ENCODE measurements around the gene MAGOHB. TPM values are rescaled to one million over a fixed set of nuclear protein-coding genes. Genes with fewer than 3 reads are reported as not detected.

MAGOHB gene
- total RNA-seq, 1 experiment from 2014 or later: 22.5 TPM

DNA sequence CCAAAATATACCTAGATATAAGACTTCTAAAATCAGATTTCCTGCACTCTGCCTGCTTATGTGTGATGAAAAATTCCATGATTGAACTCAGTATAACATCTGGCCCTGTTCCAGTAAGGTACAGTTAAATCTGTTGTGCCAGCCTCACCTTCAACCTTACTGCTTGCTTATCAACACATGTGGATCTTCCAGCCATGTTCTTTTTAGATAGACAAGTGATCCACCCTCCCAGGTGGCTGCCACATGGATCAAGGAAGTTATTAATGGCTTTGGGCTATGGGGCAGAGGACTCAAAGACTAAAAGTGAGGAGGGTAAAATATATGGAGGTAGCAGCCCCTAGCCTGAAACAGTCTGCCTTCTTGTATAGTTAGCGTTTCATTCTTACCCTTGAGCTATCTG is 25.3 kb upstream of the MAGOHB start:
- Histone ChIP-seq H3K36me3 (ENCODE audit: control insufficient read depth, insufficient read depth, low read length) (no peaks in the 10 kb centered on the region), H3K4me1 (ENCODE audit: control insufficient read depth, insufficient read depth, low read length) (no peaks in the 10 kb centered on the region), H3K27me3 (ENCODE audit: control insufficient read depth, insufficient read depth, low read length) (no peaks in the 10 kb centered on the region), H3K27ac (ENCODE audit: low read length) (no peak overlapping the region), H3K9me3 (ENCODE audit: control insufficient read depth, insufficient read depth, low read depth, low read length) (no peaks in the 10 kb centered on the region), H3K4me3 (ENCODE audit: low read depth in 2 of 2, low read length in 2 of 2) (no peak overlapping the region)
- in situ Hi-C loops (cut with HindIII; ENCODE audit: low pct_unique_long_range_greater_than_20kb, low sequenced_read_pairs): no loop called here
- no peak for DNase-seq (ENCODE audit: low read depth, low spot score)
- intact Hi-C loops (cut with micrococcal nuclease; ENCODE audit: unreplicated experiment): no loop called here
- TF ChIP-seq, protein P1, sequence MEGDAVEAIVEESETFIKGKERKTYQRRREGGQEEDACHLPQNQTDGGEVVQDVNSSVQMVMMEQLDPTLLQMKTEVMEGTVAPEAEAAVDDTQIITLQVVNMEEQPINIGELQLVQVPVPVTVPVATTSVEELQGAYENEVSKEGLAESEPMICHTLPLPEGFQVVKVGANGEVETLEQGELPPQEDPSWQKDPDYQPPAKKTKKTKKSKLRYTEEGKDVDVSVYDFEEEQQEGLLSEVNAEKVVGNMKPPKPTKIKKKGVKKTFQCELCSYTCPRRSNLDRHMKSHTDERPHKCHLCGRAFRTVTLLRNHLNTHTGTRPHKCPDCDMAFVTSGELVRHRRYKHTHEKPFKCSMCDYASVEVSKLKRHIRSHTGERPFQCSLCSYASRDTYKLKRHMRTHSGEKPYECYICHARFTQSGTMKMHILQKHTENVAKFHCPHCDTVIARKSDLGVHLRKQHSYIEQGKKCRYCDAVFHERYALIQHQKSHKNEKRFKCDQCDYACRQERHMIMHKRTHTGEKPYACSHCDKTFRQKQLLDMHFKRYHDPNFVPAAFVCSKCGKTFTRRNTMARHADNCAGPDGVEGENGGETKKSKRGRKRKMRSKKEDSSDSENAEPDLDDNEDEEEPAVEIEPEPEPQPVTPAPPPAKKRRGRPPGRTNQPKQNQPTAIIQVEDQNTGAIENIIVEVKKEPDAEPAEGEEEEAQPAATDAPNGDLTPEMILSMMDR (IDR thresholded peaks at IDR 0.05): no peak
- TF ChIP-seq TCF7L2 (IDR thresholded peaks at IDR 0.05; ENCODE audit: low read depth, low read length) (no peak), SIN3A (IDR thresholded peaks at IDR 0.05; ENCODE audit: borderline replicate concordance, insufficient read depth, low read depth, low read length) (no peak), POLR2AphosphoS5 (IDR thresholded peaks at IDR 0.05; ENCODE audit: low read depth, low read length) (no peak)
- TF ChIP-seq, protein P2, sequence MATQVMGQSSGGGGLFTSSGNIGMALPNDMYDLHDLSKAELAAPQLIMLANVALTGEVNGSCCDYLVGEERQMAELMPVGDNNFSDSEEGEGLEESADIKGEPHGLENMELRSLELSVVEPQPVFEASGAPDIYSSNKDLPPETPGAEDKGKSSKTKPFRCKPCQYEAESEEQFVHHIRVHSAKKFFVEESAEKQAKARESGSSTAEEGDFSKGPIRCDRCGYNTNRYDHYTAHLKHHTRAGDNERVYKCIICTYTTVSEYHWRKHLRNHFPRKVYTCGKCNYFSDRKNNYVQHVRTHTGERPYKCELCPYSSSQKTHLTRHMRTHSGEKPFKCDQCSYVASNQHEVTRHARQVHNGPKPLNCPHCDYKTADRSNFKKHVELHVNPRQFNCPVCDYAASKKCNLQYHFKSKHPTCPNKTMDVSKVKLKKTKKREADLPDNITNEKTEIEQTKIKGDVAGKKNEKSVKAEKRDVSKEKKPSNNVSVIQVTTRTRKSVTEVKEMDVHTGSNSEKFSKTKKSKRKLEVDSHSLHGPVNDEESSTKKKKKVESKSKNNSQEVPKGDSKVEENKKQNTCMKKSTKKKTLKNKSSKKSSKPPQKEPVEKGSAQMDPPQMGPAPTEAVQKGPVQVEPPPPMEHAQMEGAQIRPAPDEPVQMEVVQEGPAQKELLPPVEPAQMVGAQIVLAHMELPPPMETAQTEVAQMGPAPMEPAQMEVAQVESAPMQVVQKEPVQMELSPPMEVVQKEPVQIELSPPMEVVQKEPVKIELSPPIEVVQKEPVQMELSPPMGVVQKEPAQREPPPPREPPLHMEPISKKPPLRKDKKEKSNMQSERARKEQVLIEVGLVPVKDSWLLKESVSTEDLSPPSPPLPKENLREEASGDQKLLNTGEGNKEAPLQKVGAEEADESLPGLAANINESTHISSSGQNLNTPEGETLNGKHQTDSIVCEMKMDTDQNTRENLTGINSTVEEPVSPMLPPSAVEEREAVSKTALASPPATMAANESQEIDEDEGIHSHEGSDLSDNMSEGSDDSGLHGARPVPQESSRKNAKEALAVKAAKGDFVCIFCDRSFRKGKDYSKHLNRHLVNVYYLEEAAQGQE (IDR thresholded peaks at IDR 0.05; ENCODE audit: insufficient read depth in 1 of 2, low read depth in 2 of 2, low read length in 1 of 2): no peak
- ChIA-PET CTCF (no interaction called here), POLR2A (no interaction called here)
- BruUV-seq (replicated peaks): no TSS peak
- no peak for ATAC-seq

DNA sequence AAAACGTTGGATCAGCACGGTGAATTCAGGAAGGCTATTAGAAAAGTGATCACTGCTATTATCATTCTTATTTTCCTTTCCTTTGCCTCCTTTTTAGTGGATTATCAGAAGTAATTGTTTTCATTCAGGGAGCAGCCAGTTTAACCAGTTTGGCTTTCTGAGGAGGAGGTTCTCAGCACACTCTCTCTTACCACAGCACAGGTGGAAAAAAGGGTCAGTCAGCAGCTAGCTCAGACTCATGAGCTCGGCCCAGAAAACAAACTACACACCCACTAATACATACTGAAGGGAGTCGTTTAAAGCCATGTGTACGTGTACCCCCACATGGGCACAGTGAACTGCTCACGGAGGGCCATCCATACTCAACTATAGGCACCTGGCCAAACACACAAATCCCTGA is 23.2 kb upstream of the MAGOHB start:
- Histone ChIP-seq H3K36me3 (ENCODE audit: control insufficient read depth, insufficient read depth, low read length) (no peaks in the 10 kb centered on the region), H3K9me3 (ENCODE audit: control insufficient read depth, insufficient read depth, low read depth, low read length) (no peaks in the 10 kb centered on the region), H3K4me3 (ENCODE audit: low read depth in 2 of 2, low read length in 2 of 2) (no peak overlapping the region), H3K27ac (ENCODE audit: low read length) (no peak overlapping the region), H3K4me1 (ENCODE audit: control insufficient read depth, insufficient read depth, low read length) (no peaks in the 10 kb centered on the region), H3K27me3 (ENCODE audit: control insufficient read depth, insufficient read depth, low read length) (no peaks in the 10 kb centered on the region)
- POLR2A ChIA-PET: no interaction called here
- TF ChIP-seq POLR2AphosphoS5 (IDR thresholded peaks at IDR 0.05; ENCODE audit: low read depth, low read length) (no peak), SIN3A (IDR thresholded peaks at IDR 0.05; ENCODE audit: borderline replicate concordance, insufficient read depth, low read depth, low read length) (no peak), TCF7L2 (IDR thresholded peaks at IDR 0.05; ENCODE audit: low read depth, low read length) (no peak)
- TF ChIP-seq, protein P2 (IDR thresholded peaks at IDR 0.05; ENCODE audit: insufficient read depth in 1 of 2, low read depth in 2 of 2, low read length in 1 of 2): no peak
- BruUV-seq (replicated peaks): no TSS peak
- ATAC-seq: no peak
- CTCF ChIA-PET: no interaction called here
- DNase-seq (ENCODE audit: low read depth, low spot score): no peak
- in situ Hi-C loops (cut with HindIII; ENCODE audit: low pct_unique_long_range_greater_than_20kb, low sequenced_read_pairs) (no loop called here), intact Hi-C loops (cut with micrococcal nuclease; ENCODE audit: unreplicated experiment) (no loop called here)
